HepG2 (cell line): ENCODE data around the gene ADGRG6. TPM values are rescaled to one million over a fixed set of nuclear protein-coding genes. Genes with fewer than 3 reads are reported as not detected.

Experiments
- ATAD3A ChIP-seq: sonication (generic); formaldehyde crosslinking; IDR thresholded peaks from 2 replicates; pipeline ENCODE4 v1.4.0; 2020; ENCODE audit warnings: missing genetic modification reagents
- ATF2 ChIP-seq: sonication (generic); formaldehyde crosslinking; IDR thresholded peaks from 2 replicates; pipeline ENCODE4 v1.4.0; 2020; ENCODE audit warnings: missing genetic modification reagents
- ERF ChIP-seq: IDR thresholded peaks from 2 replicates; pipeline ENCODE4 v1.6.1; 2018; ENCODE audit warnings: missing biosample characterization, missing genetic modification reagents
- FOXA1 ChIP-seq, 2 experiments: fragments of 450-650 bp in 1 of 2; sonication (generic) in 1 of 2; formaldehyde crosslinking in 1 of 2; IDR thresholded peaks; 2 replicates each; pipeline versions ENCODE4 v1.4.0 to v1.6.1; 2016 to 2020; ENCODE audit warnings: missing genetic modification reagents in 1 of 2
- KLF15 ChIP-seq: sonication (generic); formaldehyde crosslinking; IDR thresholded peaks from 2 replicates; pipeline ENCODE4 v1.8.1; 2023; ENCODE audit warnings: borderline replicate concordance, mild to moderate bottlenecking, inconsistent platforms, missing genetic modification reagents, mixed read lengths
- PRDM10 ChIP-seq: sonication (generic); formaldehyde crosslinking; IDR thresholded peaks from 2 replicates; pipeline ENCODE4 v1.4.0; 2020; ENCODE audit warnings: low read depth, missing genetic modification reagents
- RXRA ChIP-seq: sonication (generic); formaldehyde crosslinking; IDR thresholded peaks from 2 replicates; pipeline ENCODE4 v1.5.1; 2020; ENCODE audit warnings: missing genetic modification reagents
- SCMH1 ChIP-seq: sonication (generic); formaldehyde crosslinking; IDR thresholded peaks from 2 replicates; pipeline ENCODE4 v1.9.0; 2021; ENCODE audit warnings: missing genetic modification reagents, mild to moderate bottlenecking, borderline replicate concordance
- TBX3 ChIP-seq: fragments of 450-650 bp; IDR thresholded peaks from 2 replicates; pipeline ENCODE4 v1.6.1; 2017; ENCODE audit warnings: antibody characterized with exemption, mild to moderate bottlenecking, inconsistent platforms, borderline replicate concordance
- XRCC5 ChIP-seq: fragments of 200-400 bp; formaldehyde crosslinking; optimal IDR thresholded peaks from 2 replicates; pipeline ENCODE3; 2017; ENCODE audit warnings: mild to moderate bottlenecking, low read length
- ZBTB2 ChIP-seq: sonication (generic); formaldehyde crosslinking; IDR thresholded peaks from 2 replicates; pipeline ENCODE4 v1.8.0; 2022; ENCODE audit warnings: low read depth, missing genetic modification reagents
- ZNF629 ChIP-seq: sonication (generic); formaldehyde crosslinking; conservative IDR thresholded peaks from 2 replicates; pipeline ENCODE4 v1.5.0; 2020; ENCODE audit warnings: missing genetic modification reagents
- ZNF816 ChIP-seq: sonication (generic); formaldehyde crosslinking; IDR thresholded peaks from 2 replicates; pipeline ENCODE4 v1.8.0; 2022; ENCODE audit warnings: missing genetic modification reagents, mild to moderate bottlenecking, borderline replicate concordance
- ZSCAN22 ChIP-seq: sonication (generic); formaldehyde crosslinking; IDR thresholded peaks from 2 replicates; pipeline ENCODE4 v1.4.0; 2020; ENCODE audit warnings: mild to moderate bottlenecking, missing genetic modification reagents
- polyA plus RNA-seq, 8 experiments: library from polyadenylated mRNA; depleted of rRNA in 3 of 8; stranded (reverse) in 7 of 8; unstranded in 1 of 8; fragments of >200 nt; fragmentation: Illumina TruSeq in 4 of 8; extraction: Trizol in 4 of 8; gene quantifications; 2 replicates each; pipeline versions ENCODE4 v1.2.1 to v1.2.3, GENCODE V29; 2011 to 2016; ENCODE audit warnings: low read depth in 4 of 8, missing spikeins in 1 of 8, mixed read lengths in 1 of 8; ENCODE audit not compliant: insufficient read depth in 1 of 8
- total RNA-seq, 5 experiments: library from RNA; depleted of rRNA; stranded (reverse); fragments of >200 nt; fragmentation: Illumina TruSeq; extraction: Trizol; gene quantifications; 2 replicates each; pipeline ENCODE4 v1.2.3, GENCODE V29; 2016; ENCODE audit warnings: low read depth in 1 of 5
- TF ChIP-seq, protein P1 (sequence below): sonication (generic); formaldehyde crosslinking; IDR thresholded peaks from 2 replicates; pipeline ENCODE4 v1.4.0; 2020; ENCODE audit warnings: missing genetic modification reagents
- TF ChIP-seq, protein P2 (sequence below), 2 experiments: sonication (generic) in 1 of 2; formaldehyde crosslinking in 1 of 2; IDR thresholded peaks; 2 replicates each; pipeline versions ENCODE4 v1.4.0 to v1.6.1; 2018 to 2020; ENCODE audit warnings: missing genetic modification reagents in 2 of 2, borderline replicate concordance in 1 of 2, low read depth in 1 of 2, mild to moderate bottlenecking in 1 of 2, missing biosample characterization in 1 of 2
- TF ChIP-seq, protein P3 (sequence below): sonication (generic); formaldehyde crosslinking; IDR thresholded peaks from 2 replicates; pipeline ENCODE4 v1.4.0; 2020; ENCODE audit warnings: missing genetic modification reagents, borderline replicate concordance

The ADGRG6 gene
- total and polyA plus RNA-seq, 2 of the 13 experiments (the other 11 are each of a cell fraction or from before 2014, with no cell fraction given): 129 to 249 TPM

DNA sequence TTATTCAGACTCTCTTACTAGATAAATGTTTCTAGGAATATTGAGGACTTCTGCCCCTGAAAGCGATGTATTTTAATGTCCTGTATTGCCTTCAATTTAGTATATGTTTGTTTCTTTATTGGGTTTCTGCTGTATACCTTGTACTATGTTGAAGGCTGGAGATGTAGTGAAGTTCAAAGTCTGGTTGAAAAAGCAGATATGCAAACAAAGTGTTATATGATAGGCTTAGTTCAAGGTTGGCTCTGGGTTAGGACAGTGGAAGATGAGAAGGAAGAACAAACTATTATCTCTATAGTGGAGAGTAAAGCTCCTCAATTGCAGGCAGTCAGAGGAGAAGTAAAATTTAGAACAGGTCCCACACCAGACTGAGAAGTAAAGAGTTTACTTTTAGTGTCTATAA, 36.3 kb upstream of the ADGRG6 start (continued):
- 0 out of 2 replicates have a peak, but pooled peaks have one; percentile 19 for TF ChIP-seq PRDM10 (CRISPR knock-in tag)
- TF ChIP-seq XRCC5: no peak
- TF ChIP-seq ZNF629: no peak
- TF ChIP-seq FOXA1 (IDR thresholded peaks at IDR 0.05): 0 out of 2 replicates have a peak, but pooled peaks have one; percentile 20
- TF ChIP-seq FOXA1 (CRISPR knock-in tag; IDR thresholded peaks at IDR 0.05): peak; percentile 94
- TF ChIP-seq ATF2: peak; percentile 81; the same call in 1 of the 2 replicates
- TF ChIP-seq ATAD3A (CRISPR knock-in tag): no peak
- TF ChIP-seq ZBTB2 (CRISPR knock-in tag): no peak
- TF ChIP-seq, protein P1, sequence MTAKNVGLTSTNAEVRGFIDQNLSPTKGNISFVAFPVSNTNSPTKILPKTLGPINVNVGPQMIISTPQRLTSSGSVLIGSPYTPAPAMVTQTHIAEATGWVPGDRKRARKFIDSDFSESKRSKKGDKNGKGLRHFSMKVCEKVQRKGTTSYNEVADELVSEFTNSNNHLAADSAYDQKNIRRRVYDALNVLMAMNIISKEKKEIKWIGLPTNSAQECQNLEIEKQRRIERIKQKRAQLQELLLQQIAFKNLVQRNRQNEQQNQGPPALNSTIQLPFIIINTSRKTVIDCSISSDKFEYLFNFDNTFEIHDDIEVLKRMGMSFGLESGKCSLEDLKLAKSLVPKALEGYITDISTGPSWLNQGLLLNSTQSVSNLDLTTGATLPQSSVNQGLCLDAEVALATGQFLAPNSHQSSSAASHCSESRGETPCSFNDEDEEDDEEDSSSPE (CRISPR knock-in tag): no peak
- no peak for TF ChIP-seq KLF15 (CRISPR knock-in tag)
- TF ChIP-seq, protein P2, sequence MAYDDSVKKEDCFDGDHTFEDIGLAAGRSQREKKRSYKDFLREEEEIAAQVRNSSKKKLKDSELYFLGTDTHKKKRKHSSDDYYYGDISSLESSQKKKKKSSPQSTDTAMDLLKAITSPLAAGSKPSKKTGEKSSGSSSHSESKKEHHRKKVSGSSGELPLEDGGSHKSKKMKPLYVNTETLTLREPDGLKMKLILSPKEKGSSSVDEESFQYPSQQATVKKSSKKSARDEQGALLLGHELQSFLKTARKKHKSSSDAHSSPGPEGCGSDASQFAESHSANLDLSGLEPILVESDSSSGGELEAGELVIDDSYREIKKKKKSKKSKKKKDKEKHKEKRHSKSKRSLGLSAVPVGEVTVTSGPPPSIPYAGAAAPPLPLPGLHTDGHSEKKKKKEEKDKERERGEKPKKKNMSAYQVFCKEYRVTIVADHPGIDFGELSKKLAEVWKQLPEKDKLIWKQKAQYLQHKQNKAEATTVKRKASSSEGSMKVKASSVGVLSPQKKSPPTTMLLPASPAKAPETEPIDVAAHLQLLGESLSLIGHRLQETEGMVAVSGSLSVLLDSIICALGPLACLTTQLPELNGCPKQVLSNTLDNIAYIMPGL (CRISPR knock-in tag; IDR thresholded peaks at IDR 0.05; ENCODE audit: borderline replicate concordance in 1 of 2, low read depth in 1 of 2): no peak
- no peak for TF ChIP-seq ZNF816 (CRISPR knock-in tag)
- TF ChIP-seq ZSCAN22 (CRISPR knock-in tag): no peak
- peak; percentile 84 for TF ChIP-seq ERF (CRISPR knock-in tag)
- no peak for TF ChIP-seq RXRA (CRISPR knock-in tag)
- TF ChIP-seq, protein P3, sequence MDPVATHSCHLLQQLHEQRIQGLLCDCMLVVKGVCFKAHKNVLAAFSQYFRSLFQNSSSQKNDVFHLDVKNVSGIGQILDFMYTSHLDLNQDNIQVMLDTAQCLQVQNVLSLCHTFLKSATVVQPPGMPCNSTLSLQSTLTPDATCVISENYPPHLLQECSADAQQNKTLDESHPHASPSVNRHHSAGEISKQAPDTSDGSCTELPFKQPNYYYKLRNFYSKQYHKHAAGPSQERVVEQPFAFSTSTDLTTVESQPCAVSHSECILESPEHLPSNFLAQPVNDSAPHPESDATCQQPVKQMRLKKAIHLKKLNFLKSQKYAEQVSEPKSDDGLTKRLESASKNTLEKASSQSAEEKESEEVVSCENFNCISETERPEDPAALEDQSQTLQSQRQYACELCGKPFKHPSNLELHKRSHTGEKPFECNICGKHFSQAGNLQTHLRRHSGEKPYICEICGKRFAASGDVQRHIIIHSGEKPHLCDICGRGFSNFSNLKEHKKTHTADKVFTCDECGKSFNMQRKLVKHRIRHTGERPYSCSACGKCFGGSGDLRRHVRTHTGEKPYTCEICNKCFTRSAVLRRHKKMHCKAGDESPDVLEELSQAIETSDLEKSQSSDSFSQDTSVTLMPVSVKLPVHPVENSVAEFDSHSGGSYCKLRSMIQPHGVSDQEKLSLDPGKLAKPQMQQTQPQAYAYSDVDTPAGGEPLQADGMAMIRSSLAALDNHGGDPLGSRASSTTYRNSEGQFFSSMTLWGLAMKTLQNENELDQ: no peak
- peak; percentile 38; the same call in 1 of the 2 replicates for TF ChIP-seq TBX3
- no peak for TF ChIP-seq SCMH1
